ENCODE results near the gene IRF5.

DNA sequence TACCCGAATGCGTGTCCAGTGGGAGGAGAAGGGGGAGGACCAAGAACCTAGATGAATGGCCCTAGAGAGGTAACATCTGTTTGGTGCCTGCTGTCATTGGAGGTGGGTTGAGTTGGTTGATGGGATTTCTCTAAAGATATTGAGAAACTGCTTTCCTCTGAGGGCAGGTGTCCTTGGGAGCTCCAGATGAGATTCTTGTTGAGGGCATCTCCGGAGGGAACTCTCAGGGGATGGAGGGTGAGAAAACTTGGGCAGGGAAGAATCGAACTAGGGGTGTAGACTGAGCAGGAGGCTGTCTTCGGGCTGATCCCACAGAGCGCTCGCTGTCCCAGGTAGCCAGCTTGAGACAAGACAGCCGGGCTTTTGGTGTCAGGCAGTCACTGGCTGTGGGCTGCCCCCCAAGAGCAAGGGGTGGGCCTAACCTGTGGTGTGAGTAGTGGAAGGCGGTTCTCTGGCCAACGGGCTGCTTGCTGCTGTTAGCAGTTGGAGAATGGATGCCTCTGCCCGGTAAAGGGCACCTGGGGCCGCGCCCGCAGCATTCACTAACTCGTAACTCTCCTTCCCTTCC is 3.7 kb downstream of the IRF5 start:
- TF ChIP-seq, protein P1, sequence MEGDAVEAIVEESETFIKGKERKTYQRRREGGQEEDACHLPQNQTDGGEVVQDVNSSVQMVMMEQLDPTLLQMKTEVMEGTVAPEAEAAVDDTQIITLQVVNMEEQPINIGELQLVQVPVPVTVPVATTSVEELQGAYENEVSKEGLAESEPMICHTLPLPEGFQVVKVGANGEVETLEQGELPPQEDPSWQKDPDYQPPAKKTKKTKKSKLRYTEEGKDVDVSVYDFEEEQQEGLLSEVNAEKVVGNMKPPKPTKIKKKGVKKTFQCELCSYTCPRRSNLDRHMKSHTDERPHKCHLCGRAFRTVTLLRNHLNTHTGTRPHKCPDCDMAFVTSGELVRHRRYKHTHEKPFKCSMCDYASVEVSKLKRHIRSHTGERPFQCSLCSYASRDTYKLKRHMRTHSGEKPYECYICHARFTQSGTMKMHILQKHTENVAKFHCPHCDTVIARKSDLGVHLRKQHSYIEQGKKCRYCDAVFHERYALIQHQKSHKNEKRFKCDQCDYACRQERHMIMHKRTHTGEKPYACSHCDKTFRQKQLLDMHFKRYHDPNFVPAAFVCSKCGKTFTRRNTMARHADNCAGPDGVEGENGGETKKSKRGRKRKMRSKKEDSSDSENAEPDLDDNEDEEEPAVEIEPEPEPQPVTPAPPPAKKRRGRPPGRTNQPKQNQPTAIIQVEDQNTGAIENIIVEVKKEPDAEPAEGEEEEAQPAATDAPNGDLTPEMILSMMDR (conservative IDR thresholded peaks at IDR 0.05 in 1 of 2, IDR thresholded peaks at IDR 0.05 in 1 of 2; ENCODE audit: extremely low read depth in 1 of 2, insufficient read depth in 1 of 2, low read depth in 1 of 2, low read length in 2 of 2), result no peak
- TF ChIP-seq EZH2 (IDR thresholded peaks at IDR 0.05; ENCODE audit: borderline replicate concordance, low read length), result no peak

Data from mammary epithelial cell (primary cell).